Esophagus muscularis mucosa (tissue), 4 donors: ENCODE results near the gene MARCO. TPM values are rescaled to one million over a fixed set of nuclear protein-coding genes. Genes with fewer than 3 reads are reported as not detected.

ENCODE experiments used
- DNase-seq: peaks from one replicate; pipeline ENCODE4 v3.0.0-alpha.2; 2017; ENCODE audit errors: extremely low spot score
- H3K27ac ChIP-seq, 4 donors: fragments of 200-600 bp; sonication (generic); replicated peaks in 1 of 4; 1 replicate in 3 of 4; 2 replicates in 1 of 4; pipeline ENCODE4 v1.5.1; 2016 to 2019; ENCODE audit warnings: mild to moderate bottlenecking in 1 of 4
- H3K27me3 ChIP-seq, 4 donors: fragments of 200-600 bp; sonication (generic); one replicate each; pipeline versions ENCODE4 v1.5.1 to v1.6.0; 2016 to 2019
- H3K36me3 ChIP-seq, 4 donors: fragments of 200-600 bp; sonication (generic); one replicate each; pipeline ENCODE4 v1.5.1; 2016 to 2019
- H3K4me1 ChIP-seq, 4 donors: fragments of 200-600 bp; sonication (generic); one replicate each; pipeline ENCODE4 v1.5.1; 2016 to 2019
- H3K4me3 ChIP-seq, 4 donors: fragments of 200-600 bp; sonication (generic); 1 replicate in 2 of 4; 2 replicates in 2 of 4; pipeline ENCODE4 v1.5.1; 2016 to 2019; ENCODE audit warnings: mild to moderate bottlenecking in 4 of 4, moderate library complexity in 1 of 4
- H3K9me3 ChIP-seq, 4 donors: fragments of 200-600 bp; sonication (generic); 1 replicate in 3 of 4; 2 replicates in 1 of 4; pipeline ENCODE4 v1.5.1; 2016 to 2019
- EP300 ChIP-seq: sonication (generic); formaldehyde crosslinking; IDR thresholded peaks from one replicate; pipeline ENCODE4 v1.6.1; 2017; ENCODE audit warnings: antibody characterized with exemption
- POLR2A ChIP-seq: fragments of 450-650 bp; IDR thresholded peaks from one replicate; pipeline ENCODE4 v1.6.1; 2017; ENCODE audit warnings: antibody characterized with exemption, moderate library complexity, mild to moderate bottlenecking, low read depth
- POLR2AphosphoS5 ChIP-seq, 2 donors: sonication (generic); formaldehyde crosslinking; IDR thresholded peaks; one replicate each; pipeline ENCODE4 v1.6.1; 2017; ENCODE audit warnings: antibody characterized with exemption in 2 of 2
- WGBS: methylation state at CpG from one replicate; pipeline ENCODE4 v1.1.5; 2018; 5-methylcytosine and 5-hydroxymethylcytosine counted together
- intact Hi-C: fragments of 100-400 bp; cut with DNase I; formaldehyde crosslinking; loops from one replicate; pipeline ENCODE4 v1.15.1; 2023
- total RNA-seq, 4 donors: library from RNA; depleted of rRNA; stranded (reverse); fragments of >200 nt; gene quantifications; one replicate each; pipeline versions ENCODE4 v1.1.0 to v1.2.1, GENCODE V29; 2016
- TF ChIP-seq, protein P1 (sequence below), 3 experiments: fragments of 200-600 bp in 2 of 3; fragments of 450-650 bp in 1 of 3; sonication (generic) in 2 of 3; IDR thresholded peaks; one replicate each; pipeline ENCODE4 v1.5.1; 2017 to 2019; ENCODE audit warnings: antibody characterized with exemption in 3 of 3, mild to moderate bottlenecking in 2 of 3, moderate library complexity in 1 of 3

MARCO gene
- total RNA-seq, 4 donors from 2014 or later = 7.3 to 19.8 (median 12.9) TPM

DNA sequence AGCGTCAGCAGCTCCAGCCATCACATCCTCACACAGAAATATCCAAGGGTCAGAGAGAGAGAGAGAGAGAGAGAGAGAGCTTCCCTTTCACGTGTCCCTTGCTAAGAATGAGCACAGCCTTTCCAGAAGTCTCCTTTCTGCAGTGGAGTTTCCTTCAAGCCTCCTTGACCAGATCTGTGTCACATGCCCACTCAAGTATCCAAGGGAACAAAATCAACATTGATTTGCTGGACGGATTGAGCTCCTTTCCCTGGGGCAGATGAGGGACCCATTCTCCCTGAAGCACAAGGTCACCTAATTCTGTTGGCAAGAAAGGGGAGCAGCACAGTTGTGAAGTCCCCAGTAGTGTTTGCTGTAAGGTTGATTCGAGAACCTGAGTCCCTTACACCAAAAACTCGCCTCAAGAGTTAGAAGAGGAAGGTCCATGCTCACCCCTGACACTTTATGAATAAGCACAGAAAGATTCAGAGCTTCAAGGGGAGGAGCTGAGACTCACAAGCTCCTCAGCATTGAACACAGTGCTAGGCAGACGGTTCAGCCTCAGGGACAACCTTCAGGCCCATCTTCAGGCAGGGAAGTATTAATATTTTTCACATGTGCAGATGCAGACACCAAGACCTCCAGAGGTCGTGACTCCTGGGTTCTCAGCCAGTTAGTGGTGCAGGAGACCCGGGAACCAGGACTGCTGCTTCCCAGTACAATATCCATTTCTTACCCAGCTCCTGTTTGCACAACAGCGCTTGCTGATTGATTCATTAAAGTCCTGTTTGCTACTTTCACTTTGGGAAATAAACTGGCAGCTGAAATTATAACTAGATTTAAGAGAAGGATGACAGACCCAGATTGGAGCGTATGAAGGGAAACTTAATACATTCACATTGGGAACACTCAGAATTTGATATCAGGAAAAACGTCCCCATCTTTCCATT, 38.2 kb upstream of the MARCO start:
- H3K36me3 ChIP-seq = no peaks in the 10 kb centered on the region
- H3K27ac ChIP-seq = no peak overlapping the region
- no peak overlapping the region for H3K4me3 ChIP-seq
- 60% methylated on average over 11 of the region's 11 CpGs for WGBS
- H3K27me3 ChIP-seq = peaks cover 0 to 27% (median 0%) of the 10 kb centered on the region in 4 donors
- no peaks in the 10 kb centered on the region for H3K4me1 ChIP-seq
- peak; percentile 75 for DNase-seq
- intact Hi-C loops = no loop called here
- peaks cover 0 to 9% (median 0%) of the 10 kb centered on the region in 4 donors for H3K9me3 ChIP-seq
- TF ChIP-seq, protein P1, sequence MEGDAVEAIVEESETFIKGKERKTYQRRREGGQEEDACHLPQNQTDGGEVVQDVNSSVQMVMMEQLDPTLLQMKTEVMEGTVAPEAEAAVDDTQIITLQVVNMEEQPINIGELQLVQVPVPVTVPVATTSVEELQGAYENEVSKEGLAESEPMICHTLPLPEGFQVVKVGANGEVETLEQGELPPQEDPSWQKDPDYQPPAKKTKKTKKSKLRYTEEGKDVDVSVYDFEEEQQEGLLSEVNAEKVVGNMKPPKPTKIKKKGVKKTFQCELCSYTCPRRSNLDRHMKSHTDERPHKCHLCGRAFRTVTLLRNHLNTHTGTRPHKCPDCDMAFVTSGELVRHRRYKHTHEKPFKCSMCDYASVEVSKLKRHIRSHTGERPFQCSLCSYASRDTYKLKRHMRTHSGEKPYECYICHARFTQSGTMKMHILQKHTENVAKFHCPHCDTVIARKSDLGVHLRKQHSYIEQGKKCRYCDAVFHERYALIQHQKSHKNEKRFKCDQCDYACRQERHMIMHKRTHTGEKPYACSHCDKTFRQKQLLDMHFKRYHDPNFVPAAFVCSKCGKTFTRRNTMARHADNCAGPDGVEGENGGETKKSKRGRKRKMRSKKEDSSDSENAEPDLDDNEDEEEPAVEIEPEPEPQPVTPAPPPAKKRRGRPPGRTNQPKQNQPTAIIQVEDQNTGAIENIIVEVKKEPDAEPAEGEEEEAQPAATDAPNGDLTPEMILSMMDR (IDR thresholded peaks at IDR 0.05) = no peak
- TF ChIP-seq EP300 (no peak), POLR2A (no peak), POLR2AphosphoS5 (IDR thresholded peaks at IDR 0.05) (no peak)

DNA sequence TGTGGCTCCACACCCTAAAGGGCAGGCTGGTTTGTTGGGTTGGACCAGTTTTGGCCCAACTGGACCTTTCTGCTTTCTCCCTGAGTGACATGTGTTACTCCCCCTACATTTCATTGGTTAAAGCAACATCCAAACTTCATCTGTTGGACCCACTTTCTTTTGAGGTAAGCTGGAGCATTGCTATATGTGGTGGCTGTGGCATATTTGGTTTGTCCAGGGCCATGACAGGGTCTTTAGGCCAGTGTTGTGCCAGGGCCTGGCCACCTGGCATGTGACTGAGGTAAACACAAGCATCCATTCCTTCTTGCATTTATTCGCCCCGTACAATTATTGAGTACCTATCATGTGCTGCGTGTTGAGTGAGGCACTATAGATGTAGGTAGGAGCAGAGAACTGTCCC, 36.8 kb upstream of the MARCO start:
- peaks cover 0 to 27% (median 0%) of the 10 kb centered on the region in 4 donors for H3K27me3 ChIP-seq
- H3K4me1 ChIP-seq = no peaks in the 10 kb centered on the region
- peaks cover 0 to 9% (median 0%) of the 10 kb centered on the region in 4 donors for H3K9me3 ChIP-seq
- DNase-seq = peak; percentile 83
- 91% methylated on average over 3 of the region's 3 CpGs for WGBS
- H3K27ac ChIP-seq = no peak overlapping the region
- H3K36me3 ChIP-seq = no peaks in the 10 kb centered on the region
- H3K4me3 ChIP-seq = no peak overlapping the region
- intact Hi-C loops = no loop called here
- TF ChIP-seq POLR2AphosphoS5 (IDR thresholded peaks at IDR 0.05) (no peak), POLR2A (no peak), EP300 (no peak)
- TF ChIP-seq, protein P1 (IDR thresholded peaks at IDR 0.05) = no peak

DNA sequence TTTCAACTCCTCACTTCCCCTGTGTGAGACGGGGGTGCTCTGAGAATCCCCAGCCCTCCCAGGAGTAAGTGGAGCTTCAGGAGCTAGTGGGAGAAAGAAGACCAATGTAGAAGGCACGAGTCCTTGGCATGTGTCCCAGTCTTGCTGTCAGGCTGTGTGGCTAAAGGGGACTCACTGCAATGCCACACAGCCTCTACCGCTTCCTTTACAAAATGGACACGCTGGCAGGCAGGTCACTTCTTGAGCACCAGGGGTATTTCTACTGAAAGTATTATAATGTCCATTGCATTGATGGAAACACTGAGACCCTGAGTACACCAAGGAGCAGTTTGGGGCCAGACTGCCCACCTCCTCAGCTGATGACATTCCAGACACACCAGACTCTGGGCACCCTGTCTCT, 35.8 kb upstream of the MARCO start:
- peak; percentile 85 for DNase-seq
- Histone ChIP-seq H3K4me3 (no peak overlapping the region), H3K27ac (no peak overlapping the region), H3K9me3 (peaks cover 0 to 9% (median 0%) of the 10 kb centered on the region in 4 donors), H3K36me3 (no peaks in the 10 kb centered on the region), H3K27me3 (peaks cover 0 to 27% (median 0%) of the 10 kb centered on the region in 4 donors), H3K4me1 (no peaks in the 10 kb centered on the region)
- intact Hi-C loops = no loop called here
- TF ChIP-seq POLR2AphosphoS5 (IDR thresholded peaks at IDR 0.05) (no peak), EP300 (no peak), POLR2A (no peak)
- TF ChIP-seq, protein P1 (IDR thresholded peaks at IDR 0.05) = no peak
- 94% methylated on average over 4 of the region's 4 CpGs for WGBS

DNA sequence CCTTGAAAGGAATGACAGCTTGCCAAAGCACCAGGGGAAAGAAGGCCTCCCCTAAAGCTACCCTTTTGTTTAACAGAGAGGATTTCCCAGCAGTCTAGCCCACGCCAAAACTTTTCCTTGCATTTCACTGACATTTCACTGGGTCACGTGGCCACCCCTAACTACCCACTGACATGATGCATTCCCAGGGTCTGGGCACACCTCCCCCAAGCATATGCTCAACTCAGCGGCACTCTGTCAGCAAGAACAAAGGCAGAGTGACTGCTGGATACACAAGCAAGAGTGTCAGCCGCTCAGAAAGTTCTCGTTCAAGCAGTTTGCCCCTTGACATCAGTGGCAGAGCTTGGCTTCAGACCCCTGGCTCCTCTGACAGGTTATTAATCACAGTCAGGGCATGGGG, 34.2 kb upstream of the MARCO start:
- H3K27ac ChIP-seq = no peak overlapping the region
- H3K4me3 ChIP-seq = no peak overlapping the region
- peaks cover 0 to 9% (median 0%) of the 10 kb centered on the region in 4 donors for H3K9me3 ChIP-seq
- no peaks in the 10 kb centered on the region for H3K4me1 ChIP-seq
- no peaks in the 10 kb centered on the region for H3K36me3 ChIP-seq
- peak; percentile 86 for DNase-seq
- WGBS = 6% methylated on average over 5 of the region's 5 CpGs
- H3K27me3 ChIP-seq = peaks cover 0 to 19% (median 0%) of the 10 kb centered on the region in 4 donors
- TF ChIP-seq EP300 (no peak), POLR2AphosphoS5 (IDR thresholded peaks at IDR 0.05) (no peak), POLR2A (no peak)
- TF ChIP-seq, protein P1 (IDR thresholded peaks at IDR 0.05) = no peak
- intact Hi-C loops = no loop called here
